ENCODE results near the gene SLC6A2. TPM values are rescaled to one million over a fixed set of nuclear protein-coding genes. Genes with fewer than 3 reads are reported as not detected.

The SLC6A2 gene
- total and polyA plus RNA-seq, 2 of the 13 experiments (the other 11 are each of a cell fraction or from before 2014, with no cell fraction given): 0.62 to 0.66 TPM

DNA sequence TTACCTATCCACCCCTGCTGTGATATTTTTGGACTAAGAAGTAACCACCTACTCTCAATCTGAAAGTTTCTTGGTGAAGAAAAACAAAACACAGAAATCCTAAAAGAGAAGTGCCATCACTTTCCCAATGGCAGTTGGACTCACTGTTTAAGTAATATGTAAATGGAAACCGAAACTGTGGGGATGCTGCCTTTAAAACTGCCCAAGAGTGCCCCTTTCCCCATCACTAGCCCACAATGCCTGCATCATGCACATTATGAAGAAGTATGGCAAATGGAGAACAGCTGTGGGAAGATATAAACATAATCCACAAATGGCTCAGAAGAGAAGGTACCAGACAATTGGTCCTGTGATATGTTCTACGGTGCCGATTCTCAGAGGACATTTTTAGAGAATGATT lies 33.5 kb upstream of the SLC6A2 start:
- no peak for ATAC-seq
- no peak overlapping the region for H3K4me3 ChIP-seq (replicated peaks in 1 of 3; ENCODE audit: insufficient read depth in 1 of 3, low read depth in 2 of 3, low read length in 3 of 3)
- BruUV-seq (replicated peaks): no TSS peak
- no peak for FAIRE-seq
- in situ Hi-C loops (cut with HindIII; ENCODE audit: extremely low pct_ligation_motif_present, low pct_unique_long_range_greater_than_20kb) (no loop called here), intact Hi-C loops (cut with micrococcal nuclease; ENCODE audit: unreplicated experiment) (loop anchor here (2.0 to 5.0 kb wide), 3 partner anchors 51 to 215 kb away; partner anchors contain the start of gene LPCAT2)
- H2AFZ ChIP-seq (ENCODE audit: low read length): peak overlapping the region; percentile 7
- H3K36me3 ChIP-seq (replicated peaks in 1 of 2; ENCODE audit: control insufficient read depth in 1 of 2, insufficient read depth in 2 of 2, low read length in 2 of 2): no peaks in the 10 kb centered on the region
- no peaks in the 10 kb centered on the region for H4K20me1 ChIP-seq (ENCODE audit: insufficient read depth, low read length)
- H3K27me3 ChIP-seq (ENCODE audit: control insufficient read depth in 1 of 2, insufficient read depth in 2 of 2, low read length in 2 of 2): no peaks in the 10 kb centered on the region
- H3K9ac ChIP-seq (ENCODE audit: insufficient read depth, low read depth, low read length): 0 out of 2 replicates have a peak overlapping the region, but pooled peaks have one; percentile 38
- TF ChIP-seq ZNF761 (CRISPR knock-in tag; conservative IDR thresholded peaks at IDR 0.05) (no peak), HMGA1 (CRISPR knock-in tag; conservative IDR thresholded peaks at IDR 0.05) (no peak), STAG1 (CRISPR knock-in tag; IDR thresholded peaks at IDR 0.05) (no peak), ZSCAN12 (CRISPR knock-in tag; IDR thresholded peaks at IDR 0.05) (no peak), ERF (CRISPR knock-in tag; IDR thresholded peaks at IDR 0.05) (0 out of 2 replicates have a peak, but pooled peaks have one; percentile 12), ZFP90 (CRISPR knock-in tag; IDR thresholded peaks at IDR 0.05; ENCODE audit: borderline replicate concordance) (no peak), GABPA (IDR thresholded peaks at IDR 0.05; ENCODE audit: low read depth, low read length) (no peak), GABPA (CRISPR knock-in tag; IDR thresholded peaks at IDR 0.05; ENCODE audit: low read depth) (no peak), ZNF770 (CRISPR knock-in tag; IDR thresholded peaks at IDR 0.05) (no peak), NR2F2 (IDR thresholded peaks at IDR 0.05; ENCODE audit: borderline replicate concordance, low read depth) (no peak), ZFP36 (IDR thresholded peaks at IDR 0.05; ENCODE audit: borderline replicate concordance, low read depth, low read length, partially characterized antibody) (no peak), NR1H2 (CRISPR knock-in tag; IDR thresholded peaks at IDR 0.05; ENCODE audit: borderline replicate concordance, low read depth) (no peak), ZNF136 (CRISPR knock-in tag; IDR thresholded peaks at IDR 0.05; ENCODE audit: low read depth) (no peak), ZNF549 (CRISPR knock-in tag; IDR thresholded peaks at IDR 0.05) (no peak), ZSCAN22 (CRISPR knock-in tag; IDR thresholded peaks at IDR 0.05) (no peak), THAP11 (CRISPR knock-in tag; IDR thresholded peaks at IDR 0.05) (0 out of 2 replicates have a peak, but pooled peaks have one; percentile 11), CBX5 (CRISPR knock-in tag; IDR thresholded peaks at IDR 0.05; ENCODE audit: borderline replicate concordance) (no peak), ELF4 (CRISPR knock-in tag; IDR thresholded peaks at IDR 0.05; ENCODE audit: borderline replicate concordance) (no peak), ZNF644 (CRISPR knock-in tag; IDR thresholded peaks at IDR 0.05; ENCODE audit: low read depth) (0 out of 2 replicates have a peak, but pooled peaks have one; percentile 24)
- TF ChIP-seq, protein P1, sequence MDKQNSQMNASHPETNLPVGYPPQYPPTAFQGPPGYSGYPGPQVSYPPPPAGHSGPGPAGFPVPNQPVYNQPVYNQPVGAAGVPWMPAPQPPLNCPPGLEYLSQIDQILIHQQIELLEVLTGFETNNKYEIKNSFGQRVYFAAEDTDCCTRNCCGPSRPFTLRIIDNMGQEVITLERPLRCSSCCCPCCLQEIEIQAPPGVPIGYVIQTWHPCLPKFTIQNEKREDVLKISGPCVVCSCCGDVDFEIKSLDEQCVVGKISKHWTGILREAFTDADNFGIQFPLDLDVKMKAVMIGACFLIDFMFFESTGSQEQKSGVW (CRISPR knock-in tag; IDR thresholded peaks at IDR 0.05; ENCODE audit: borderline replicate concordance): no peak
- ChIA-PET CTCF (ENCODE audit: low intra/inter-chr PET ratio, low total read pairs) (interaction anchor here (1.9 to 2.7 kb wide), 2 partner anchors 80 to 157 kb away, joined by 9 to 22 read pairs; no protein-coding TSS in a partner anchor), POLR2A (interaction anchor here (0.9 to 2.6 kb wide), 10 partner anchors 15 to 120 kb away, joined by 3 to 56 read pairs (median 5); partner anchors contain the start of gene SLC6A2)
- peak overlapping the region; percentile 79 for H3K27ac ChIP-seq (ENCODE audit: extremely low read length, insufficient read depth, low read length)
- no peaks in the 10 kb centered on the region for H3K9me3 ChIP-seq (ENCODE audit: low read length)
- H3K4me2 ChIP-seq (ENCODE audit: low read depth, low read length): no peak overlapping the region
- H3K4me1 ChIP-seq (ENCODE audit: insufficient read depth, low read length): peaks cover 40% of the 10 kb centered on the region
- H3K79me2 ChIP-seq (ENCODE audit: insufficient read depth, low read length): no peaks in the 10 kb centered on the region
- 83% methylated on average over 3 of the region's 3 CpGs for WGBS (ENCODE audit: low lambda C conversion rate)
- DNase-seq (ENCODE audit: low spot score): no peak
